Activated CD4-positive, alpha-beta T cell treated with anti-CD3 and anti-CD28 coated beads, Interleukin-2, amount 50 U/mL, for 1 hour (primary cell): ENCODE results near the gene APOH.
A peak's percentile ranks its signal among the peaks of the same experiment; 100 is the strongest.

Experiments
- DNase-seq: peaks from one replicate; pipeline ENCODE4 v3.0.0-alpha.2; 2020

Gene APOH

DNA sequence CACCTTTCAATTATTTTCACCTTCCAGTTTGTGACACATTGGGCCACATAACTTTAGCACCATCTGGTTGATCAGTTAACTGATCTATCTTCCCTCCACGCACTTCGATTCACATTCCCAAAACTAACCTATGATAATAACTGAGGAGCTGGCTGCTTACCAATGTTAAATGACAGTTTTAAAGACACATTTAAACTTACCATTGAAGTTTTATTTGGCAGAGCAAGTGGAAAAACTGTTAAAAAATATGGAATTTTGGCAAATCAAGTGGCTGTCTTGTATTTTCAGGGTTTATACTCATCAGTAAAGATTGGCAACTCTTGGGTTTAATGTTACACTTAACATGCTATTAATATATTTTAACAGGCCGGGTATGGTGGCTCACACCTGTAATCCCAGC lies 5.4 kb upstream of the APOH start:
- DNase-seq = no peak

DNA sequence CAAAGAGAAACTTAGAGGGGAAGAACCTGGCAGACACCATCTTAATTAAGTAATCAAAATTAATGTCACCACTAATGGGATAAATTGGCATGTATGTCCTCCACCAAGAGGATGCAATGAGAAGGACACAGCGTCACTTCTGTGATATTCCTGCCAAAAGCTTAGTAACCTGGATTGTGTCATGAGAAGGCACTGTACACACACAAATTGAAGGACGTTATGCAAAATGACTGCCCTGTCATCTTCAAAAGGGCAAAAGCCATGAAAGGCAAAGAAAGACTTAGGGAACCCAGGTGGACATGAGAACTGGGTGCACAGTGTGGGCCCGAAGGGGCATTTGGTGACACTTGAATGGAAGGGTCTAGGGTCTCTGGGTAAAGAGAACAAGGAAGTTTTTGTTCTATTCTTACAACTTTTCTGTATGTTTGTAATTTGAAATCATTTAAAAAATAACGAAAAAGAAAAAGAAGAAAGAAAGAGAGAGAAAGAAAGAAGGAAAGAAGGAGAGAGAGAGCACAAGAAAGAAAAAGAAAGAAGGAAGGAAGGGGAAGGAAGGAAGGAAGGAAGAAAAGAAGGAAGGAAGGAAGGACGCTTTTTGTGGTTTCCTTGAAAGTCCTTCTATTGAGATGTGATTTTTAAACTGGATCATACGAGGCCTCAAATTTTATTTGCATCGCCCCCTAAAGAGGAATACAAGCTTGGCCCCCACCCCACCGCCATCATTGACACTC lies 4.0 kb upstream of the APOH start:
- no peak for DNase-seq

- DNase-seq = no peak
Measured at GRCh38 chr17:66230922-66231591, 1.8 kb upstream of the APOH start.

- no peak for DNase-seq
Measured at GRCh38 chr17:66229783-66230538, 746 bp upstream of the APOH start.

DNA sequence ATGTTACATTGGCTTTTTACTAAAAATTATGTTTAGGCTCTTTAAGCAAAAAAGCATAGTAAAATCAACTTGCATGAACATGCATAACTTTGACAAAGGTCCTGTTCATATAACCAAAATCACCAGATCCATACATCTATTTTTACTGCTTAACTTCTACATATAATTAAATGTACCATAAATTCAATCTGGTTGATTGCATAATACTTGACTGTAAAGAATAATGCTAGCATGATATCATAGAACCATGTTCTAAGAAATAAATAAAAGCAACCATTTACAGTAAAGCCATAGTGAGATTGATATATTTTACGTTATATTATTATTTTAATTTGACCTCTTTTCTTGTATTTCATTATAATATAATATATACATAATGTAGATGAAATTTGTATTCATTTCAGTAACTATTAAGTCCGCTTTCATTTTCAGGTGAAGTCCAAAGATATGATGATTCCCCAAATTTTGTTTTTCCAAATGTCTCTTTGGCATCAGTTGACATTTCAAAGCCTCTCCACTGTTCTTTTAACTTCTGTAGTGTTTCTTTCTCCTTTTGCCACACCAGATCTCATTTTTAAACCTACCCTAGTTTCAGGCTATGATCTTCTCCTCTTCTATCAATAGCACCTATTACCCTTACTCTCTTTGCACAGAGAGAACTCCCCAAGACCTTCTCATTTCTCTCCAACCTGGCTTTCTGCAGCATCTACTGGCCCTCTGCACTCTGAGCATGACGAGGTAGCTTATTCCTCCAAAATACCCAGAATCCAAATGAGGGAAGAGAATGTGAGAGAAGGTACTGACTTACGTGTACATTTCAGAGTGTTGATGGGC lies 1.8 kb downstream of the APOH start:
- no peak for DNase-seq

GRCh38 chr17:66222798-66223350 lies 6.3 kb downstream of the APOH start:
- no peak for DNase-seq

- DNase-seq = no peak
Measured at GRCh38 chr17:66221755-66222530, 7.3 kb downstream of the APOH start.

GRCh38 chr17:66221343-66221742 lies 7.9 kb downstream of the APOH start:
- no peak for DNase-seq

GRCh38 chr17:66220079-66220835 lies 9.0 kb downstream of the APOH start:
- no peak for DNase-seq

- no peak for DNase-seq
Measured at GRCh38 chr17:66215529-66215911, 13.7 kb downstream of the APOH start.

GRCh38 chr17:66214884-66215528 lies 14.2 kb downstream of the APOH start:
- DNase-seq = no peak

DNA sequence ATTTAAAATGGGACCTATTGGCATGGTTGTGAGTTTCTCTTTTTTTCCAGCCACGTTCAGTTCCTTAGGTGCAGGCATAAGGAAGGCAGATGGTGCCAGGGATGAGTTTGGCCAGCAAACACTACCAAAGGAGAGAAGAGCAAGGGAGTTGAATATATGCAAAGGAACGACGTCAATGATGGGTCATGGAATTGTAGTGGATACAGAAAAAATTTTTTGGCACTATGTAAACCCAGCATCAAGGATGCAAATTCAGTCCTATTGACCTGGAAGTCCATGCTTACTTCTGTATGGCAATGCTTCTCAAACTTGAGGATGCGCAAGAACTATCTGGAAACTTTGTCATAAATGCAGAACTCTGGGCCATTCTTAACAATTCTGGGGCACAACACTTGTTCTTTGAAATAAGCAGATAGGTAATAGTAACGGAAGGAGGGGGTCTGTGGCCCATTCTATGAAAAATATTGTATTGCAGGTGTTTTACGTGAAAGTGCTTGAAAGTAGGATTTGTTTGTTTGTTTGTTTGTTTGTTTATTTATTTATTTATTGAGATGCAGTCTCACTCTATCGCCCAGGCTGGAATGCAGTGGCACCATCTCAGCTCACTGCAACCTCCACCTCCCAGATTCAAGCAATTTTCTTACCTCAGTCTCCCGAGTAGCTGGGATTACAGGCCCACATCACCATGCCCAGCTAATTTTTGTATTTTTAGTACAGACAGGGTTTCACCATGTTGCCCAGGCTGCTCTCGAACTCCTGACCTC lies 18.0 kb downstream of the APOH start:
- DNase-seq = no peak

DNA sequence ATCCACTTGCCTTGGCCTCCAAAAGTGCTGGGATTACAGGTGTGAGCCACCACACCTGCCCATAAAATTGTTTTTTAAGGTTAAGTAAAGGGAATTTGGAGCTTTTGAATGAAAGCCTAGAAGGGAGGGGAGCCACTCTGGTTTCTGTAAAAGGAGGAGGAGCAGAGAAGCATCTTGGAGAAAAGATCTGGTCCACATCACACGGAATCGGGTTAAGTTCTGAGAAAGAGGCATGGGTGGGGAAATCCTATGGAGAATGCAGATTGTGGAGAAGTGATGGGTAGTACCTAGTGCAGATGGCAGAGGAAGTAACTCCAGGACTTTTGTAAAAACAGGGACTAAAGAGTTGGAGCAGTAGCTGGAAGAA lies 19.0 kb downstream of the APOH start:
- DNase-seq = no peak

DNA sequence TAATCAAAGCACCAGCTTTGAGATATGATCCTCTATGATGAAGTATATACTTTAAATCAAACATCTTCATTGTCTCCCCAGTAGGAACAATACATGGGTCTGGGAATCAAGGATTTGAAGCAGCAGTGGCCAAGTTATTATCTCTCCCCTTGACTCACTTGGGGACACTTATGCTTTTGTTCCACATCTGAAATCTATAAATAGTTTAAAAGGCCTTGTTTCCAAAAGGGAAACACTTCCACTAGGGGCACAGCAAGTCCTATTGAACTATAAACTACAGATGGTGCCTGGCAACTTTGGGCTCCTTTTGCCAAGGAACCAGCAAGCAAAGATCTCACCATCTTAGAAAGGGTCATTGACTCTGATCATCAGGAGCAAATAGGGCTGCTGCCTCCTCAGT lies 21.3 kb downstream of the APOH start:
- DNase-seq = no peak

GRCh38 chr17:66203274-66204015 lies 25.8 kb downstream of the APOH start:
- DNase-seq = no peak

DNA sequence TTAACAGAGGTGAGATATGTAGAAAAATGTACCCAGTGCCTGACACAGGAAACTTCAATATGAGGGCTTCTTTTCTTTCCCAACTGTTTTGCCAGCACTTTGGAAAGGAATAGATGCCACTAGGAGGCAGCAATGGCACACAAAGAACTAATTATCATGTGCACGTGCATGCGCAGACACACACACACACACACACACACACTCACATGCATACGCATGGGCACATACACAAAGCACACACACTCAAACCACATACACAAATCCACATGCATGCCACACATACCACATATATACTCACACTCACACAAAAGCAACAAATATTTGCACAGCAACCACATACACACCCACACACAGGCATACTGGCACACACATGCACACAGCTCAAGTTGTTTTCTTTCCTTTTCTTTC lies 28.5 kb downstream of the APOH start:
- peak; percentile 36 for DNase-seq

GRCh38 chr17:66198242-66198641 lies 31.0 kb downstream of the APOH start:
- no peak for DNase-seq

- no peak for DNase-seq
Measured at GRCh38 chr17:66192378-66192687, 36.9 kb downstream of the APOH start.
